ENCODE results near the gene PLA2R1. TPM values are rescaled to one million over a fixed set of nuclear protein-coding genes. Genes with fewer than 3 reads are reported as not detected.

The PLA2R1 gene
- polyA plus RNA-seq, 3 donors, result not detected

DNA sequence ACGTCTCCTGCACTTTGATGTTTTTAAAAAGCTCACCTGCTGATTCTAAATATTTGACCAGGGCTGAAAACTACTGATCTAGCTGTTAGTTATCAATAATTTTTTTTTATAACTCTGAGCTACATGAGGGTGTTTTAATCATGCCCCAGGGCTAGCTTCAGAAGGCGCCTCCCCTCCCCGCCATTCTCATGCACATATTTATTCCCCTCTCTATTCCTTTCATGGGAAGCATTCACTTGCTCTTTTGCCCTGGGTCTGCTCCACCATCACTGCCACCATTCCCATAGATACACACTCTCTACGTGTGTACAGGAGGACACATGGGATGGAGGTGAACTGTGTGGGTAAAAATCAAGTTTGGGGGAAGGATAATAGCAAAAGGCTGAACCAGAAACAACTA, 101.0 kb downstream of the PLA2R1 start:
- intact Hi-C loops (cut with micrococcal nuclease), result no loop called here
- no peaks in the 10 kb centered on the region for H3K9me3 ChIP-seq (replicated peaks in 1 of 2; ENCODE audit: control insufficient read depth in 1 of 2, insufficient read depth in 1 of 2, low read length in 2 of 2)
- H3K4me1 ChIP-seq (ENCODE audit: control insufficient read depth in 1 of 2, insufficient read depth in 2 of 2, low read length in 2 of 2), result peaks cover 21 to 28% of the 10 kb centered on the region in 2 donors
- H3K36me3 ChIP-seq (replicated peaks in 1 of 2; ENCODE audit: control insufficient read depth in 1 of 2, insufficient read depth in 2 of 2, low read length in 2 of 2), result no peaks in the 10 kb centered on the region
- H3K27me3 ChIP-seq (ENCODE audit: control insufficient read depth in 2 of 2, insufficient read depth in 2 of 2, low read length in 2 of 2), result no peaks in the 10 kb centered on the region
- Mint-ChIP-seq H3K4me3 (no peak overlapping the region), H3K27ac (no peak overlapping the region), H3K4me1 (peaks cover 33% of the 10 kb centered on the region), H3K9me3 (peaks cover 0 to 3% (median 0%) of the 10 kb centered on the region in 7 donors), H3K27me3 (ENCODE audit: low read depth in 3 of 3) (peaks cover 0 to 2% (median 0%) of the 10 kb centered on the region in 3 donors), H3K36me3 (no peaks in the 10 kb centered on the region)
- TF ChIP-seq, protein P1, sequence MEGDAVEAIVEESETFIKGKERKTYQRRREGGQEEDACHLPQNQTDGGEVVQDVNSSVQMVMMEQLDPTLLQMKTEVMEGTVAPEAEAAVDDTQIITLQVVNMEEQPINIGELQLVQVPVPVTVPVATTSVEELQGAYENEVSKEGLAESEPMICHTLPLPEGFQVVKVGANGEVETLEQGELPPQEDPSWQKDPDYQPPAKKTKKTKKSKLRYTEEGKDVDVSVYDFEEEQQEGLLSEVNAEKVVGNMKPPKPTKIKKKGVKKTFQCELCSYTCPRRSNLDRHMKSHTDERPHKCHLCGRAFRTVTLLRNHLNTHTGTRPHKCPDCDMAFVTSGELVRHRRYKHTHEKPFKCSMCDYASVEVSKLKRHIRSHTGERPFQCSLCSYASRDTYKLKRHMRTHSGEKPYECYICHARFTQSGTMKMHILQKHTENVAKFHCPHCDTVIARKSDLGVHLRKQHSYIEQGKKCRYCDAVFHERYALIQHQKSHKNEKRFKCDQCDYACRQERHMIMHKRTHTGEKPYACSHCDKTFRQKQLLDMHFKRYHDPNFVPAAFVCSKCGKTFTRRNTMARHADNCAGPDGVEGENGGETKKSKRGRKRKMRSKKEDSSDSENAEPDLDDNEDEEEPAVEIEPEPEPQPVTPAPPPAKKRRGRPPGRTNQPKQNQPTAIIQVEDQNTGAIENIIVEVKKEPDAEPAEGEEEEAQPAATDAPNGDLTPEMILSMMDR (IDR thresholded peaks at IDR 0.05), result no peak
- WGBS (ENCODE audit: insufficient coverage), result no CpG with 5 or more reads among the region's 4 CpGs
- no peak for DNase-seq
- H3K79me2 ChIP-seq (ENCODE audit: insufficient read depth, low read length), result no peaks in the 10 kb centered on the region
- no peak overlapping the region for H3K4me2 ChIP-seq (replicated peaks; ENCODE audit: extremely low read depth, low read length, poor library complexity, severe bottlenecking)
- H2AFZ ChIP-seq (ENCODE audit: insufficient read depth, low read depth, low read length, poor library complexity, severe bottlenecking), result no peak overlapping the region
- no peaks in the 10 kb centered on the region for H4K20me1 ChIP-seq (ENCODE audit: insufficient read depth, low read length)
- no peak overlapping the region for H3K27ac ChIP-seq (ENCODE audit: low read depth in 1 of 2, low read length in 2 of 2)
- H3K9ac ChIP-seq (ENCODE audit: insufficient read depth, low read length, poor library complexity, severe bottlenecking), result no peak overlapping the region
- no peak overlapping the region for H3K4me3 ChIP-seq (replicated peaks in 1 of 3; ENCODE audit: low read depth in 2 of 3, low read length in 3 of 3)

DNA sequence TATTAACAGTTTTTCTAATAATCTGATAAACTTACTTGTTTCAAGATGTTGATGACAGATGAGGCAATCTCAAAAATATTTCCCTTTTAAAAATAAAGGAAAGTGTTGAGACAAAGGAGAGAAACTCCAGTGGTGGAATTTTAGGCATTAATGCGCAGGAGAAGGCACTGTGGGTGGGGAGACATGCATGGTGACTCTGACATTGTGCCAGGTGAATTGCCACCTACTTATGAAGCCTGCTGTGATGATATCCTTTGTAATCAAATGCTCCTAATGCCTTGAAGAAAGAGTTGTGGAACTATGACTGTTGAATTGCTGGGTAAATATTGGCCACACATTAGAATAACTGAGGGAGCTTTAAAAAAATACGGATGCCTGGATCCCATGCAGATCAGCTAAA, 101.4 kb downstream of the PLA2R1 start:
- no peaks in the 10 kb centered on the region for H3K36me3 Mint-ChIP-seq
- WGBS (ENCODE audit: insufficient coverage), result 100% methylated on average over 2 of the region's 2 CpGs
- H3K27ac Mint-ChIP-seq, result no peak overlapping the region
- Histone ChIP-seq H3K27me3 (ENCODE audit: control insufficient read depth in 2 of 2, insufficient read depth in 2 of 2, low read length in 2 of 2) (no peaks in the 10 kb centered on the region), H4K20me1 (ENCODE audit: insufficient read depth, low read length) (no peaks in the 10 kb centered on the region), H3K9ac (ENCODE audit: insufficient read depth, low read length, poor library complexity, severe bottlenecking) (no peak overlapping the region), H3K9me3 (replicated peaks in 1 of 2; ENCODE audit: control insufficient read depth in 1 of 2, insufficient read depth in 1 of 2, low read length in 2 of 2) (no peaks in the 10 kb centered on the region), H3K4me3 (replicated peaks in 1 of 3; ENCODE audit: low read depth in 2 of 3, low read length in 3 of 3) (no peak overlapping the region), H2AFZ (ENCODE audit: insufficient read depth, low read depth, low read length, poor library complexity, severe bottlenecking) (no peak overlapping the region), H3K79me2 (ENCODE audit: insufficient read depth, low read length) (no peaks in the 10 kb centered on the region), H3K36me3 (replicated peaks in 1 of 2; ENCODE audit: control insufficient read depth in 1 of 2, insufficient read depth in 2 of 2, low read length in 2 of 2) (no peaks in the 10 kb centered on the region), H3K4me1 (ENCODE audit: control insufficient read depth in 1 of 2, insufficient read depth in 2 of 2, low read length in 2 of 2) (peaks cover 21 to 28% of the 10 kb centered on the region in 2 donors), H3K4me2 (replicated peaks; ENCODE audit: extremely low read depth, low read length, poor library complexity, severe bottlenecking) (no peak overlapping the region), H3K27ac (ENCODE audit: low read depth in 1 of 2, low read length in 2 of 2) (no peak overlapping the region)
- intact Hi-C loops (cut with micrococcal nuclease), result no loop called here
- peaks cover 0 to 2% (median 0%) of the 10 kb centered on the region in 3 donors for H3K27me3 Mint-ChIP-seq (ENCODE audit: low read depth in 3 of 3)
- DNase-seq, result no peak
- H3K4me1 Mint-ChIP-seq, result peaks cover 33% of the 10 kb centered on the region
- TF ChIP-seq, protein P1 (IDR thresholded peaks at IDR 0.05), result no peak
- no peak overlapping the region for H3K4me3 Mint-ChIP-seq
- peaks cover 0 to 3% (median 0%) of the 10 kb centered on the region in 7 donors for H3K9me3 Mint-ChIP-seq

Data from CD14-positive monocyte (primary cell).